ENCODE measurements around the gene SLC9A6.

Gene SLC9A6

GRCh38 chrX:135985157-135985972 lies at the start of gene SLC9A6:
SLC9A6 (plus strand) TSS chrX:135985435; CDS start chrX:135985659, 224 bp downstream.
- Histone ChIP-seq H3K4me3 (peak within 1 kb of the TSS; percentile 84), H3K27me3 (ENCODE audit: low read depth) (no peaks in the 10 kb centered on the region), H3K9me3 (no peaks in the 10 kb centered on the region), H3K4me1 (peaks cover 21% of the 10 kb centered on the region), H3K36me3 (replicated peaks) (no peaks in the 10 kb centered on the region)
- in situ Hi-C loops (cut with MboI; ENCODE audit: low sequenced_read_pairs) = no loop called here
- DNase-seq (ENCODE audit: low spot score in 2 of 2) = peak; percentile 84 to 88

DNA sequence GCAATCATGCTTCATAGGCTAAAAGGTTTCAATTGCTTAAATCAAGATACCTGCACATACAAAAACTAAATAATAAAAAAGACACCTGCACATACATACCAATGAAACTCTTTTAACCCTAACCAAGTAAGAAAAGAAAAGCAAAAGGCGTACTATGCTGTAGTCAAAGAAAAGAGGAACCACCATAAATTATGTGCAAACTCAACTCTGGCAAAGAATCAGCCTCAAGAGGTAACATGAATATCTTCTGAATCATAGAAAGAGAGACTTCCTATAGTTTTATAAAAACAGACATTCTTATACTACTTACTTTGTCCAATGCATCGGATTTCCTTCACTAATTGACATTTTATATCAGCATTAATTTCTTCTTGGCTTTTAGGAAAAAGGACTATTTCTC lies 40.7 kb upstream of the SLC9A6 start:
- DNase-seq (ENCODE audit: low spot score in 2 of 2) = no peak
- in situ Hi-C loops (cut with MboI; ENCODE audit: low sequenced_read_pairs) = no loop called here

DNA sequence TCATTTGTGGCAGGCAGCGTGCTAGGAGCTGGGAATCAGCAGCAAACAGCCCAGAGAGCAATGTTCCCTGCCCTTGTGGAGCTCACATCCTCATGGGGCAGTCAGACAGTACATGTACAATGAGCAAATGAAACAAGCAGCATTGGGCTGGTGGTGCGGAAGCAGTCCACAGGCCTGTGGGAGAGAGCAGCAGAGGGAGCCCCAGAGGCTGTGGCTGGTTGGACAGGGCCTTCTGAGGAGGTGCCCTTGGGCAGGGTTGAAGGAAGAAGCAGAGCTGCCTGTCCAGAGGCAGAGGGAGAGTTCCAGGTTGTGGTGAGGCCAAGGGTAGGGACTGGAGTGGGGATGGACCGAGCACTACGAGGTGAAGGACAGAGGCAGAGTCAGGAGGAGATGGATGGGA lies 33.9 kb upstream of the SLC9A6 start:
- no peaks in the 10 kb centered on the region for H3K36me3 ChIP-seq (replicated peaks)
- in situ Hi-C loops (cut with MboI; ENCODE audit: low sequenced_read_pairs) = no loop called here
- no peak overlapping the region for H3K4me3 ChIP-seq
- H3K4me1 ChIP-seq = no peaks in the 10 kb centered on the region
- no peaks in the 10 kb centered on the region for H3K9me3 ChIP-seq
- no peaks in the 10 kb centered on the region for H3K27me3 ChIP-seq (ENCODE audit: low read depth)
- no peak for DNase-seq (ENCODE audit: low spot score in 2 of 2)

More for the DNA sequence above, 40.7 kb upstream of the SLC9A6 start:
- H3K4me3 ChIP-seq = no peak overlapping the region
- H3K27me3 ChIP-seq (ENCODE audit: low read depth) = no peaks in the 10 kb centered on the region
- H3K9me3 ChIP-seq = no peaks in the 10 kb centered on the region
- no peaks in the 10 kb centered on the region for H3K4me1 ChIP-seq
- H3K36me3 ChIP-seq (replicated peaks) = no peaks in the 10 kb centered on the region

GRCh38 chrX:135973025-135973547 lies 12.1 kb upstream of the SLC9A6 start:
- Histone ChIP-seq H3K4me3 (peak overlapping the region; percentile 98), H3K27me3 (ENCODE audit: low read depth) (no peaks in the 10 kb centered on the region), H3K4me1 (peaks cover 13% of the 10 kb centered on the region), H3K9me3 (no peaks in the 10 kb centered on the region), H3K36me3 (replicated peaks) (peaks cover 14% of the 10 kb centered on the region)
- in situ Hi-C loops (cut with MboI; ENCODE audit: low sequenced_read_pairs) = no loop called here
- no peak for DNase-seq (ENCODE audit: low spot score in 2 of 2)

- Histone ChIP-seq H3K27me3 (ENCODE audit: low read depth) (no peaks in the 10 kb centered on the region), H3K9me3 (no peaks in the 10 kb centered on the region), H3K4me1 (peaks cover 13% of the 10 kb centered on the region), H3K4me3 (peak within 1 kb of the TSS; percentile 98), H3K36me3 (replicated peaks) (peaks cover 9% of the 10 kb centered on the region)
- DNase-seq (ENCODE audit: low spot score in 2 of 2) = peak; percentile 81 to 94
- in situ Hi-C loops (cut with MboI; ENCODE audit: low sequenced_read_pairs) = no loop called here
Measured at GRCh38 chrX:135973548-135974278, 11.5 kb upstream of the SLC9A6 start, which contains the start of gene MMGT1. MMGT1 (minus strand) TSS chrX:135973988; CDS start chrX:135973675, 313 bp downstream.

- in situ Hi-C loops (cut with MboI; ENCODE audit: low sequenced_read_pairs) = no loop called here
Measured at GRCh38 chrX:135974279-135974856, 10.9 kb upstream of the SLC9A6 start.

DNA sequence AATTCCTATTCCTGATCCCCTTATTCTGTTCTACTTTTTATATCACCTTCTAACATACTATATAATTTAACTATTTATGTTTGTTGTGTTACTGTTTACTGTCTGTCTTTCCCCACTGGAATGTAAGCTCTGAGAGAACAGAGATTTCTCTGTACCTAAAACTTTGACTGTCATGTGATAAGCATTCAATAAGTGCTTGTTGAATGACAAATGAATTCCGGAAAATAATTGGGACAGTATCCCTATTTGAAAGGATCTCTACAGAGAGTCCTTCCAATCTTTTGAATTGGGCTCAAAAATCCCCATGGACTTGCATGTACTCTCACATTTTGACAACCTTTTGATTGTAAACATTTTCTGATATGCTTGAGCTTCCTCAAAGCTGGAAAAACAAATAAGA lies 9.8 kb upstream of the SLC9A6 start:
- Histone ChIP-seq H3K4me1 (peaks cover 13% of the 10 kb centered on the region), H3K27me3 (ENCODE audit: low read depth) (no peaks in the 10 kb centered on the region), H3K4me3 (no peak overlapping the region), H3K36me3 (replicated peaks) (no peaks in the 10 kb centered on the region; the same call in none of the 2 replicates), H3K9me3 (no peaks in the 10 kb centered on the region)
- DNase-seq (ENCODE audit: low spot score in 2 of 2) = no peak
- in situ Hi-C loops (cut with MboI; ENCODE audit: low sequenced_read_pairs) = no loop called here

More at GRCh38 chrX:135974279-135974856, 10.9 kb upstream of the SLC9A6 start:
- H3K36me3 ChIP-seq (replicated peaks) = peaks cover 5% of the 10 kb centered on the region
- H3K4me3 ChIP-seq = peak overlapping the region; percentile 15
- H3K4me1 ChIP-seq = peaks cover 13% of the 10 kb centered on the region
- peak; percentile 49 to 92 for DNase-seq (ENCODE audit: low spot score in 2 of 2)
- no peaks in the 10 kb centered on the region for H3K9me3 ChIP-seq
- H3K27me3 ChIP-seq (ENCODE audit: low read depth) = no peaks in the 10 kb centered on the region

DNA sequence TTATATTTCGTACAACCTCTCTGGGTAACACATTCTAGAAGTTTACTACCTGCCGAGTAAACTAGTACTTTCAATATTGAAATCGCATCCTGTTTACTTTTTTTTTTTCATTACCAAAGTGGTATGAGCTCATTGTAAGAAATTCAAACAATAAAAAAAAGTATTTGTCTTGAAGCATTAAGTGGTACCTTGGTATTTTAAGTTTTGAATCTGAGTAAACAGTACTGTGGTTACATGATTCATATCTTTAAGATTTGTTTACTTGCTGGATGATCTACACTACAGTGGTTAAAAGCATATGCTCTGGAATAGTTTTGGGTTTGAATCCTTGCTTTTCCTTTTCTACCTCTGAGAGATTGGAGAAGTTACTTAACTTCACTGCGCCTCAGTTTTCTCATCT lies 7.6 kb upstream of the SLC9A6 start:
- peaks cover 6% of the 10 kb centered on the region for H3K4me1 ChIP-seq
- no peaks in the 10 kb centered on the region; the same call in none of the 2 replicates for H3K36me3 ChIP-seq (replicated peaks)
- DNase-seq (ENCODE audit: low spot score in 2 of 2) = no peak
- no peaks in the 10 kb centered on the region for H3K9me3 ChIP-seq
- in situ Hi-C loops (cut with MboI; ENCODE audit: low sequenced_read_pairs) = no loop called here
- H3K27me3 ChIP-seq (ENCODE audit: low read depth) = no peaks in the 10 kb centered on the region
- no peak overlapping the region for H3K4me3 ChIP-seq

DNA sequence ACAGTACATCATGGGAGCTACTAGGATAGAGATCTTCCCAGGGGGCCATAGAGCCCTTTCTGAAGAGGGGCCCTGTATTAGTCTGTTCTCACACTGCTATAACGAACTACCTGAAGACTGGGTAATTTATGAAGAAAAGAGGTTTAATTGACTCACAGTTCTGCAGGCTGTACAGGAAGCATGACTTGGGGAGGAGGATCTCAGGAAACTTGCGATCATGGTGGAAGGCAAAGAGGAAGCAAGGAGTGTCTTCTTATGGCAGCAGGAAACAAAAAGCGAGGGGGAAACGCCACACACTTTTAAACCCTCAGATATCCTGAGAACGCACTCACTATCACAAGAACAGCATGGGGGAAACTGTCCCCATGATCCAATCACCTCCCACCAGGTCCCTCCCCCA lies 4.2 kb upstream of the SLC9A6 start:
- peaks cover 7% of the 10 kb centered on the region for H3K4me1 ChIP-seq
- no peak for DNase-seq (ENCODE audit: low spot score in 2 of 2)
- no peaks in the 10 kb centered on the region for H3K36me3 ChIP-seq (replicated peaks)
- H3K27me3 ChIP-seq (ENCODE audit: low read depth) = no peaks in the 10 kb centered on the region
- in situ Hi-C loops (cut with MboI; ENCODE audit: low sequenced_read_pairs) = no loop called here
- no peaks in the 10 kb centered on the region for H3K9me3 ChIP-seq
- no peak overlapping the region for H3K4me3 ChIP-seq

DNA sequence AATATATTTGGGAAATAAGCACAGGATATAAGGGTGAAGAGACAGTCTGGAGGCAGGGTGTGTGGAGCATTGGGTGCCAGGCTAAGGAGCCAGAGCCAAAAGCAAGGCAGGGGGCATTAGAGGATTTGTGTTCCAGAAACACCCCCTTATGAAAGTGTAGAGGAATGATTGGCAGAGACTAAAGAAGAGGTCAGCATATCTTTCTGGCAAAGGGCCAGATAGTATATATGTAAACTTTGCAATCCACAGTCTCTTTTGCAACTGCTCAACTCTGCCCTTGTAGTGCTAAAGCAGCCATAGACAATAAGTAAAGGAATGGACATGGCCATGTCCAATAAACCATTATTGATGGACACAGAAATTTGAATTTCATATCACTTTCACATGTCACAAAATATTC lies 3.6 kb upstream of the SLC9A6 start:
- in situ Hi-C loops (cut with MboI; ENCODE audit: low sequenced_read_pairs) = no loop called here
- Histone ChIP-seq H3K4me1 (peaks cover 10% of the 10 kb centered on the region), H3K9me3 (no peaks in the 10 kb centered on the region), H3K4me3 (no peak overlapping the region), H3K36me3 (replicated peaks) (no peaks in the 10 kb centered on the region), H3K27me3 (ENCODE audit: low read depth) (no peaks in the 10 kb centered on the region)
- no peak for DNase-seq (ENCODE audit: low spot score in 2 of 2)

- Histone ChIP-seq H3K36me3 (replicated peaks) (no peaks in the 10 kb centered on the region), H3K4me3 (no peak overlapping the region), H3K4me1 (peaks cover 18% of the 10 kb centered on the region), H3K9me3 (no peaks in the 10 kb centered on the region), H3K27me3 (ENCODE audit: low read depth) (no peaks in the 10 kb centered on the region)
- no peak for DNase-seq (ENCODE audit: low spot score in 2 of 2)
- in situ Hi-C loops (cut with MboI; ENCODE audit: low sequenced_read_pairs) = no loop called here
Measured at GRCh38 chrX:135982860-135983259, 2.4 kb upstream of the SLC9A6 start.

- H3K4me1 ChIP-seq = peaks cover 21% of the 10 kb centered on the region
- in situ Hi-C loops (cut with MboI; ENCODE audit: low sequenced_read_pairs) = no loop called here
- no peak for DNase-seq (ENCODE audit: low spot score in 2 of 2)
- H3K9me3 ChIP-seq = no peaks in the 10 kb centered on the region
- H3K36me3 ChIP-seq (replicated peaks) = no peaks in the 10 kb centered on the region
- peak overlapping the region; percentile 84 for H3K4me3 ChIP-seq
- H3K27me3 ChIP-seq (ENCODE audit: low read depth) = no peaks in the 10 kb centered on the region
Measured at GRCh38 chrX:135984256-135984655, 979 bp upstream of the SLC9A6 start.

GRCh38 chrX:135984791-135985156 lies 461 bp upstream of the SLC9A6 start:
- no peak for DNase-seq (ENCODE audit: low spot score in 2 of 2)
- Histone ChIP-seq H3K9me3 (no peaks in the 10 kb centered on the region), H3K4me1 (peaks cover 21% of the 10 kb centered on the region), H3K36me3 (replicated peaks) (no peaks in the 10 kb centered on the region), H3K27me3 (ENCODE audit: low read depth) (no peaks in the 10 kb centered on the region), H3K4me3 (peak overlapping the region; percentile 84)
- in situ Hi-C loops (cut with MboI; ENCODE audit: low sequenced_read_pairs) = no loop called here

DNA sequence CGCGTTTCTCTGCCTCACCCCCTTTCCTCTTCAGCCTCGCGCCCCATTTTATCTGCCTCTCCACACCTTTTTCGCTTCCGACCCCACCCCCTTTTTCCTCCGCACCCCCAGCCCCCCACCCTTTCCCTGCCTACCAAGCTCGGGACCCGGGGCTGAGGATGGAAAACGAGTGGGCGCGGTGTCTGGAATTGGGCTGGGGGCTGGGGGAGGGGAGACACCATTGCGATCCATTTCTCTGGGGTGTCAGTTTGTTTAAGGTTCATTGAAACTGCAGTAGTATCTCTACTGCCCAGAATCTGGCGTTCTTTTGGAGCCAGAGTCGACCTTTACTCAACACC lies 707 bp downstream of the SLC9A6 start:
- in situ Hi-C loops (cut with MboI; ENCODE audit: low sequenced_read_pairs) = no loop called here
- Histone ChIP-seq H3K9me3 (no peaks in the 10 kb centered on the region), H3K4me3 (peak overlapping the region; percentile 84), H3K27me3 (ENCODE audit: low read depth) (no peaks in the 10 kb centered on the region), H3K36me3 (replicated peaks) (no peaks in the 10 kb centered on the region), H3K4me1 (peaks cover 24% of the 10 kb centered on the region)
- peak in 1 of 2 experiments; percentile 31 for DNase-seq (ENCODE audit: low spot score in 2 of 2)
